Vagina (tissue), 2 donors: ENCODE results near the gene CCNE1. TPM values are rescaled to one million over a fixed set of nuclear protein-coding genes. Genes with fewer than 3 reads are reported as not detected.

Experiments
- DNase-seq, 2 donors: peaks; one replicate each; pipeline ENCODE4 v3.0.0-alpha.2; 2017; ENCODE audit errors: extremely low spot score in 2 of 2
- H3K27ac ChIP-seq: fragments of 200-600 bp; sonication (generic); one replicate; pipeline ENCODE4 v1.5.1; 2019
- H3K27me3 ChIP-seq: fragments of 200-600 bp; sonication (generic); one replicate; pipeline ENCODE4 v1.5.1; 2019
- H3K36me3 ChIP-seq, 2 donors: fragments of 200-600 bp; sonication (generic); one replicate each; pipeline ENCODE4 v1.5.1; 2017 to 2019
- H3K4me1 ChIP-seq: fragments of 200-600 bp; sonication (generic); one replicate; pipeline ENCODE4 v1.5.1; 2019
- H3K4me3 ChIP-seq, 2 donors: fragments of 200-600 bp; sonication (generic); 1 replicate in 1 of 2; 2 replicates in 1 of 2; pipeline ENCODE4 v1.5.1; 2016 to 2019
- H3K9me3 ChIP-seq: fragments of 200-600 bp; sonication (generic); one replicate; pipeline ENCODE4 v1.5.1; 2019
- POLR2A ChIP-seq, 2 donors: fragments of 450-650 bp; IDR thresholded peaks; one replicate each; pipeline ENCODE4 v1.6.1; 2017; ENCODE audit warnings: antibody characterized with exemption in 2 of 2, mild to moderate bottlenecking in 2 of 2, moderate library complexity in 2 of 2
- POLR2AphosphoS5 ChIP-seq, 2 donors: sonication (generic); formaldehyde crosslinking; IDR thresholded peaks; one replicate each; pipeline ENCODE4 v1.9.0; 2017; ENCODE audit warnings: antibody characterized with exemption in 2 of 2, mild to moderate bottlenecking in 2 of 2, low read depth in 1 of 2; ENCODE audit not compliant: insufficient read depth in 1 of 2
- intact Hi-C: fragments of 100-400 bp; cut with DNase I; formaldehyde crosslinking; loops from one replicate; pipeline ENCODE4 v1.15.1; 2023
- total RNA-seq: library from RNA; depleted of rRNA; stranded (reverse); fragments of >200 nt; gene quantifications from one replicate; pipeline ENCODE4 v1.2.3, GENCODE V29; 2016
- TF ChIP-seq, protein P1 (sequence below), 3 experiments: fragments of 450-650 bp in 2 of 3; fragments of 200-600 bp in 1 of 3; sonication (generic) in 1 of 3; IDR thresholded peaks; one replicate each; pipeline ENCODE4 v1.5.1; 2017 to 2019; ENCODE audit warnings: antibody characterized with exemption in 3 of 3, mild to moderate bottlenecking in 2 of 3, moderate library complexity in 2 of 3

The CCNE1 gene
- total RNA-seq, 1 donor from 2014 or later, result 3.2 TPM

DNA sequence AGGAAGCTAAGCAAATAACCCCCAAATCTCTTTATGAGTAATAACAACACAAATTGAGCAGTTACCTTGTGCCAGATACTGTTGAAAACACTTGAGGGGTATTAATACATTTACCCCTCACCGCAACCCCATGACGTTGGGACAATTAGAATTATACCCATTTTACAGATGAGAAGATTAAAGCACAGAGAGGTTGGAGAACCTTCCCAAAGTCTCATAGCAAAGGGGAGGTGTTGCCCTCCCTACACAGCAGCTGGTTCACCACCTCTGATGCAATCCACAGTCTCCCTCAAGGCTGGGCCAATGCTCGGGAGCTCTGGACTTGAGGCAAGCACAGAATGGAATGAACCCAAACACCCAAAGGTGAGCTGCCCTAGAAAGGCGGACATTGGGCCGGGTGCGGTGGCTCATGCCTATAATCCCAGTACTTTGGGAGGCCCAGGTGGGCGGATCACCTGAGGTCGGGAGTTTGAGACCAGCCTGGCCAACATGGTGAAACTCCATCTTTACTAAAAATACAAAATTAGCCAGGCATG lies 3.9 kb upstream of the CCNE1 start:
- Histone ChIP-seq H3K36me3 (no peaks in the 10 kb centered on the region), H3K27ac (no peak overlapping the region), H3K4me1 (peaks cover 13% of the 10 kb centered on the region), H3K27me3 (no peaks in the 10 kb centered on the region), H3K4me3 (no peak overlapping the region), H3K9me3 (no peaks in the 10 kb centered on the region)
- intact Hi-C loops, result no loop called here
- TF ChIP-seq POLR2AphosphoS5 (IDR thresholded peaks at IDR 0.05; ENCODE audit: insufficient read depth in 1 of 2, low read depth in 1 of 2) (no peak), POLR2A (IDR thresholded peaks at IDR 0.05) (no peak)
- TF ChIP-seq, protein P1, sequence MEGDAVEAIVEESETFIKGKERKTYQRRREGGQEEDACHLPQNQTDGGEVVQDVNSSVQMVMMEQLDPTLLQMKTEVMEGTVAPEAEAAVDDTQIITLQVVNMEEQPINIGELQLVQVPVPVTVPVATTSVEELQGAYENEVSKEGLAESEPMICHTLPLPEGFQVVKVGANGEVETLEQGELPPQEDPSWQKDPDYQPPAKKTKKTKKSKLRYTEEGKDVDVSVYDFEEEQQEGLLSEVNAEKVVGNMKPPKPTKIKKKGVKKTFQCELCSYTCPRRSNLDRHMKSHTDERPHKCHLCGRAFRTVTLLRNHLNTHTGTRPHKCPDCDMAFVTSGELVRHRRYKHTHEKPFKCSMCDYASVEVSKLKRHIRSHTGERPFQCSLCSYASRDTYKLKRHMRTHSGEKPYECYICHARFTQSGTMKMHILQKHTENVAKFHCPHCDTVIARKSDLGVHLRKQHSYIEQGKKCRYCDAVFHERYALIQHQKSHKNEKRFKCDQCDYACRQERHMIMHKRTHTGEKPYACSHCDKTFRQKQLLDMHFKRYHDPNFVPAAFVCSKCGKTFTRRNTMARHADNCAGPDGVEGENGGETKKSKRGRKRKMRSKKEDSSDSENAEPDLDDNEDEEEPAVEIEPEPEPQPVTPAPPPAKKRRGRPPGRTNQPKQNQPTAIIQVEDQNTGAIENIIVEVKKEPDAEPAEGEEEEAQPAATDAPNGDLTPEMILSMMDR (IDR thresholded peaks at IDR 0.05), result no peak
- DNase-seq, result no peak

GRCh38 chr19:29809795-29810503 lies 1.8 kb upstream of the CCNE1 start:
- H3K27ac ChIP-seq, result no peak overlapping the region
- H3K36me3 ChIP-seq, result no peaks in the 10 kb centered on the region
- H3K9me3 ChIP-seq, result no peaks in the 10 kb centered on the region
- H3K27me3 ChIP-seq, result no peaks in the 10 kb centered on the region
- peaks cover 14% of the 10 kb centered on the region for H3K4me1 ChIP-seq
- DNase-seq, result no peak
- H3K4me3 ChIP-seq, result no peak overlapping the region
- TF ChIP-seq POLR2AphosphoS5 (IDR thresholded peaks at IDR 0.05; ENCODE audit: insufficient read depth in 1 of 2, low read depth in 1 of 2) (no peak), POLR2A (IDR thresholded peaks at IDR 0.05) (no peak)
- TF ChIP-seq, protein P1 (IDR thresholded peaks at IDR 0.05), result no peak
- intact Hi-C loops, result no loop called here

- H3K36me3 ChIP-seq, result no peaks in the 10 kb centered on the region
- no peaks in the 10 kb centered on the region for H3K9me3 ChIP-seq
- TF ChIP-seq, protein P1 (IDR thresholded peaks at IDR 0.05), result no peak
- TF ChIP-seq POLR2A (IDR thresholded peaks at IDR 0.05), result no peak
- no peak for TF ChIP-seq POLR2AphosphoS5 (IDR thresholded peaks at IDR 0.05; ENCODE audit: insufficient read depth in 1 of 2, low read depth in 1 of 2)
- H3K27ac ChIP-seq, result no peak overlapping the region
- DNase-seq, result no peak
- H3K27me3 ChIP-seq, result no peaks in the 10 kb centered on the region
- no peak overlapping the region for H3K4me3 ChIP-seq
- H3K4me1 ChIP-seq, result peaks cover 14% of the 10 kb centered on the region
- intact Hi-C loops, result no loop called here
These were observed 1.3 kb upstream of the CCNE1 start for GRCh38 chr19:29810504-29810871.

DNA sequence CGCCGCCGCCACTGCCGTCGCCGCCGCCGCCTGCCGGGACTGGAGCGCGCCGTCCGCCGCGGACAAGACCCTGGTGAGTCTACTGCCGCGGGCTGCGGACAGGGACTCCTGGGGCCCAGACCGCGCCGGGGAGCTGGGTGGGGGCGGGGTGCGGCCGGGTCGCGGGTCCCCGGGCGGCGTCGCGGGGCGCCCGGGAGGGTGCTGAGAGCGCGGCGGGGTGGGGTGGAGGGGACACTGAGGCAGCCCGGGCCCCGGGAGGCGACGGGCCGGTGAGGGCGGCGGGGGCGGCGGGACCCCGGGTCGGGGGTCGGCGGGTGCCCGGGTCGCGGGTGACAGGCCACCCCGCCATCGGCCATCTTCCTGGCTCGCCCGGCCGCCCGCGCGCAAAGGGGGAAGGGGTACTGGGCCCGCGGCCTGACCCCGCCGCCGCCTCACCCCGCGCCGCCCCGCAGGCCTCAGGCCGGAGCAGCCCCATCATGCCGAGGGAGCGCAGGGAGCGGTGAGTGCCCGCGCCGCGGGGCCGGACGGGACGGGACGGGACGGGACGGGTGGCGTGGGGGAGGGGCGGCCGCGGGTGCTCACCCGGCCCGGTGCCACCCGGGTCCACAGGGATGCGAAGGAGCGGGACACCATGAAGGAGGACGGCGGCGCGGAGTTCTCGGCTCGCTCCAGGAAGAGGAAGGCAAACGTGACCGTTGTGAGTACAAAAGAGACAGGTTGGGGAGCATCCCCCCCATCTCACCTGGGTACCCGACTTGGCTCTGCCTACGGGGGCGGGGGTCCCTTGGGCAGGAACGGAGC lies 489 bp downstream of the CCNE1 start:
- peaks cover 14% of the 10 kb centered on the region for H3K4me1 ChIP-seq
- no peak overlapping the region for H3K27ac ChIP-seq

More for the DNA sequence above, 489 bp downstream of the CCNE1 start:
- H3K4me3 ChIP-seq, result peak overlapping the region; percentile 43 to 83
- H3K9me3 ChIP-seq, result no peaks in the 10 kb centered on the region
- DNase-seq, result no peak
- intact Hi-C loops, result loop anchor here (2.0 kb wide), 1 partner anchor 31 kb away; no protein-coding TSS in a partner anchor
- no peaks in the 10 kb centered on the region for H3K27me3 ChIP-seq
- no peaks in the 10 kb centered on the region for H3K36me3 ChIP-seq
- TF ChIP-seq POLR2A (IDR thresholded peaks at IDR 0.05) (no peak), POLR2AphosphoS5 (IDR thresholded peaks at IDR 0.05; ENCODE audit: insufficient read depth in 1 of 2, low read depth in 1 of 2) (no peak)
- TF ChIP-seq, protein P1 (IDR thresholded peaks at IDR 0.05), result no peak
